ENCODE results near the gene PREX1.

DNA sequence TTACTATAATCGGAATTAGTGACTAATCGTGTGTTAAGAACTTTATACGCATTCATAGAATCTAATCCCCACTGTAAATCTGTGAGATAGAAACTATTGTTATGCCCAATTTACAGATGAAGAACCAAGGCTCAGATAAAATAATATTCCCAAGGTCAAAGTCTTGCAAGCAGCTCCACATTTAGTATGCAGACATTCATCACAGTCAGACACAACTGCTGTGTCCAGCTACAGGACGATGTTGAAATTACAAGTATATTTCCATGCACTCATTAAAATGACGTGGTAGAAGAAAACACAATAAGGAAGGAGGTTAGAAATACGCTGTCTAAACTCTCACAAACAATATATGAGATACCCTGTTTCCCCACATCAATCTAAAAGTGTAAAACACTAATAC, 82.5 kb downstream of the PREX1 start:
- TF ChIP-seq, protein P1, sequence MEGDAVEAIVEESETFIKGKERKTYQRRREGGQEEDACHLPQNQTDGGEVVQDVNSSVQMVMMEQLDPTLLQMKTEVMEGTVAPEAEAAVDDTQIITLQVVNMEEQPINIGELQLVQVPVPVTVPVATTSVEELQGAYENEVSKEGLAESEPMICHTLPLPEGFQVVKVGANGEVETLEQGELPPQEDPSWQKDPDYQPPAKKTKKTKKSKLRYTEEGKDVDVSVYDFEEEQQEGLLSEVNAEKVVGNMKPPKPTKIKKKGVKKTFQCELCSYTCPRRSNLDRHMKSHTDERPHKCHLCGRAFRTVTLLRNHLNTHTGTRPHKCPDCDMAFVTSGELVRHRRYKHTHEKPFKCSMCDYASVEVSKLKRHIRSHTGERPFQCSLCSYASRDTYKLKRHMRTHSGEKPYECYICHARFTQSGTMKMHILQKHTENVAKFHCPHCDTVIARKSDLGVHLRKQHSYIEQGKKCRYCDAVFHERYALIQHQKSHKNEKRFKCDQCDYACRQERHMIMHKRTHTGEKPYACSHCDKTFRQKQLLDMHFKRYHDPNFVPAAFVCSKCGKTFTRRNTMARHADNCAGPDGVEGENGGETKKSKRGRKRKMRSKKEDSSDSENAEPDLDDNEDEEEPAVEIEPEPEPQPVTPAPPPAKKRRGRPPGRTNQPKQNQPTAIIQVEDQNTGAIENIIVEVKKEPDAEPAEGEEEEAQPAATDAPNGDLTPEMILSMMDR (IDR thresholded peaks at IDR 0.05; ENCODE audit: insufficient read depth, low read length): no peak
- TF ChIP-seq, protein P2, sequence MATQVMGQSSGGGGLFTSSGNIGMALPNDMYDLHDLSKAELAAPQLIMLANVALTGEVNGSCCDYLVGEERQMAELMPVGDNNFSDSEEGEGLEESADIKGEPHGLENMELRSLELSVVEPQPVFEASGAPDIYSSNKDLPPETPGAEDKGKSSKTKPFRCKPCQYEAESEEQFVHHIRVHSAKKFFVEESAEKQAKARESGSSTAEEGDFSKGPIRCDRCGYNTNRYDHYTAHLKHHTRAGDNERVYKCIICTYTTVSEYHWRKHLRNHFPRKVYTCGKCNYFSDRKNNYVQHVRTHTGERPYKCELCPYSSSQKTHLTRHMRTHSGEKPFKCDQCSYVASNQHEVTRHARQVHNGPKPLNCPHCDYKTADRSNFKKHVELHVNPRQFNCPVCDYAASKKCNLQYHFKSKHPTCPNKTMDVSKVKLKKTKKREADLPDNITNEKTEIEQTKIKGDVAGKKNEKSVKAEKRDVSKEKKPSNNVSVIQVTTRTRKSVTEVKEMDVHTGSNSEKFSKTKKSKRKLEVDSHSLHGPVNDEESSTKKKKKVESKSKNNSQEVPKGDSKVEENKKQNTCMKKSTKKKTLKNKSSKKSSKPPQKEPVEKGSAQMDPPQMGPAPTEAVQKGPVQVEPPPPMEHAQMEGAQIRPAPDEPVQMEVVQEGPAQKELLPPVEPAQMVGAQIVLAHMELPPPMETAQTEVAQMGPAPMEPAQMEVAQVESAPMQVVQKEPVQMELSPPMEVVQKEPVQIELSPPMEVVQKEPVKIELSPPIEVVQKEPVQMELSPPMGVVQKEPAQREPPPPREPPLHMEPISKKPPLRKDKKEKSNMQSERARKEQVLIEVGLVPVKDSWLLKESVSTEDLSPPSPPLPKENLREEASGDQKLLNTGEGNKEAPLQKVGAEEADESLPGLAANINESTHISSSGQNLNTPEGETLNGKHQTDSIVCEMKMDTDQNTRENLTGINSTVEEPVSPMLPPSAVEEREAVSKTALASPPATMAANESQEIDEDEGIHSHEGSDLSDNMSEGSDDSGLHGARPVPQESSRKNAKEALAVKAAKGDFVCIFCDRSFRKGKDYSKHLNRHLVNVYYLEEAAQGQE (IDR thresholded peaks at IDR 0.05; ENCODE audit: insufficient replicate concordance, low read depth): no peak
- TF ChIP-seq POLR2AphosphoS5 (IDR thresholded peaks at IDR 0.05; ENCODE audit: low read depth): no peak

Data from HL-60 (cell line).